Activated CD4-positive, alpha-beta T cell treated with anti-CD3 and anti-CD28 coated beads for 4 hours (primary cell): ENCODE results near the gene FSTL4.

Experiments
- DNase-seq, 2 donors: peaks; one replicate each; pipeline ENCODE4 v3.0.0-alpha.2; 2020

Gene FSTL4

GRCh38 chr5:133361922-133362321 is 250.4 kb downstream of the FSTL4 start:
- no peak for DNase-seq

GRCh38 chr5:133360693-133361472 is 251.5 kb downstream of the FSTL4 start:
- DNase-seq: no peak

- DNase-seq: no peak
Observed at GRCh38 chr5:133359861-133360260, 252.5 kb downstream of the FSTL4 start.

GRCh38 chr5:133358271-133358670 is 254.1 kb downstream of the FSTL4 start:
- DNase-seq: no peak

- no peak for DNase-seq
Observed at GRCh38 chr5:133357758-133358157, 254.6 kb downstream of the FSTL4 start.

GRCh38 chr5:133356984-133357421 is 255.3 kb downstream of the FSTL4 start:
- DNase-seq: no peak

- DNase-seq: no peak
Observed at GRCh38 chr5:133356396-133356983, 255.9 kb downstream of the FSTL4 start.

GRCh38 chr5:133354323-133355185 is 257.8 kb downstream of the FSTL4 start:
- DNase-seq: no peak

- DNase-seq: no peak
Observed at GRCh38 chr5:133353741-133354140, 258.6 kb downstream of the FSTL4 start.

GRCh38 chr5:133348406-133348805 is 263.9 kb downstream of the FSTL4 start:
- DNase-seq: no peak

GRCh38 chr5:133347039-133347438 is 265.3 kb downstream of the FSTL4 start:
- no peak for DNase-seq

- no peak for DNase-seq
Observed at GRCh38 chr5:133344266-133344665, 268.1 kb downstream of the FSTL4 start.

- no peak for DNase-seq
Observed at GRCh38 chr5:133343196-133343595, 269.1 kb downstream of the FSTL4 start.

- no peak for DNase-seq
Observed at GRCh38 chr5:133341915-133342710, 270.2 kb downstream of the FSTL4 start.

- DNase-seq: no peak
Observed at GRCh38 chr5:133341296-133341695, 271.0 kb downstream of the FSTL4 start.

GRCh38 chr5:133340822-133341221 is 271.5 kb downstream of the FSTL4 start:
- no peak for DNase-seq

- DNase-seq: no peak
Observed at GRCh38 chr5:133340002-133340755, 272.2 kb downstream of the FSTL4 start.

GRCh38 chr5:133338504-133339355 is 273.6 kb downstream of the FSTL4 start:
- DNase-seq: no peak

GRCh38 chr5:133337795-133338445 is 274.4 kb downstream of the FSTL4 start:
- no peak for DNase-seq

- no peak for DNase-seq
Observed at GRCh38 chr5:133336969-133337410, 275.4 kb downstream of the FSTL4 start.
